K562 (cell line): ENCODE data around the gene C3. TPM values are rescaled to one million over a fixed set of nuclear protein-coding genes. Genes with fewer than 3 reads are reported as not detected.

Source experiments
- CREM ChIP-seq: IDR thresholded peaks from 2 replicates; pipeline ENCODE4 v1.6.1; 2014; ENCODE audit warnings: antibody characterized with exemption, low read depth
- CTBP1 ChIP-seq: fragments of 450-650 bp; IDR thresholded peaks from 2 replicates; pipeline ENCODE4 v1.6.1; 2016; ENCODE audit warnings: borderline replicate concordance
- CXXC5 ChIP-seq: fragments of 250-450 bp; sonication (Bioruptor Pico); IDR thresholded peaks from 2 replicates; pipeline ENCODE4 v1.8.0; 2022; ENCODE audit warnings: inconsistent platforms, mild to moderate bottlenecking, moderate library complexity
- EP400 ChIP-seq: fragments of 450-650 bp; IDR thresholded peaks from 2 replicates; pipeline ENCODE4 v1.6.1; 2017; ENCODE audit warnings: antibody characterized with exemption, mild to moderate bottlenecking, moderate library complexity
- FOXA3 ChIP-seq, 2 experiments: fragments of 450-650 bp in 1 of 2; sonication (generic) in 1 of 2; formaldehyde crosslinking; IDR thresholded peaks in 1 of 2; conservative IDR thresholded peaks in 1 of 2; 2 replicates each; pipeline versions ENCODE4 v1.4.0 to v1.8.0; 2020 to 2022; ENCODE audit warnings: mild to moderate bottlenecking in 2 of 2, missing genetic modification reagents in 1 of 2
- MECOM ChIP-seq: fragments of 250-450 bp; sonication (Bioruptor Pico); IDR thresholded peaks from 2 replicates; pipeline ENCODE4 v1.8.0; 2022; ENCODE audit warnings: inconsistent platforms
- RBBP5 ChIP-seq: fragments of 200-600 bp; sonication (generic); IDR thresholded peaks from 2 replicates; pipeline ENCODE4 v1.6.1; 2012; ENCODE audit warnings: borderline replicate concordance, mild to moderate bottlenecking, low read length, control low read depth, inconsistent platforms; ENCODE audit not compliant: insufficient read depth, poor library complexity, severe bottlenecking
- SAP30 ChIP-seq: fragments of 200-600 bp; sonication (generic); IDR thresholded peaks from 2 replicates; pipeline ENCODE4 v1.6.1; 2012; ENCODE audit warnings: borderline replicate concordance, low read depth, mild to moderate bottlenecking, moderate library complexity, low read length, control low read depth, inconsistent platforms; ENCODE audit not compliant: insufficient read depth, poor library complexity, severe bottlenecking
- SIN3A ChIP-seq, 2 experiments: fragments of 150-350 bp in 1 of 2; IDR thresholded peaks; 2 replicates each; pipeline ENCODE4 v1.6.1; 2011 to 2016; ENCODE audit warnings: borderline replicate concordance in 2 of 2, low read depth in 2 of 2, low read length in 2 of 2, mild to moderate bottlenecking in 2 of 2, moderate library complexity in 2 of 2; ENCODE audit not compliant: control insufficient read depth in 1 of 2
- polyA plus RNA-seq, 8 experiments: library from polyadenylated mRNA; depleted of rRNA in 4 of 8; stranded (reverse) in 5 of 8; unstranded in 3 of 8; fragments of >200 nt; fragmentation: Nextera tagmentation in 2 of 8; fragmentation: Illumina TruSeq in 1 of 8; extraction: Ambion mirVana in 2 of 8; extraction: Trizol in 1 of 8; gene quantifications; 2 replicates each; pipeline versions ENCODE4 v1.2.1 to v1.2.3, GENCODE V29; 2011 to 2014; ENCODE audit warnings: inconsistent platforms in 1 of 8, missing spikeins in 1 of 8
- total RNA-seq, 7 experiments: library from RNA; depleted of rRNA in 6 of 7; stranded (reverse); fragments of >200 nt in 6 of 7; fragmentation: Illumina TruSeq in 2 of 7; extraction: Trizol in 2 of 7; gene quantifications; 2 replicates each; pipeline versions ENCODE4 v1.2.1 to v1.2.3, GENCODE V29; 2011 to 2021; ENCODE audit warnings: low replicate concordance in 1 of 7
- TF ChIP-seq, protein P1 (sequence below): fragments of 450-650 bp; IDR thresholded peaks from 2 replicates; pipeline ENCODE4 v1.6.1; 2016; ENCODE audit warnings: borderline replicate concordance

Gene C3
- total and polyA plus RNA-seq, 9 of the 15 experiments (the other 6 are each of a cell fraction or from before 2014, with no cell fraction given), result 0.59 to 10.6 (median 2.2) TPM

DNA sequence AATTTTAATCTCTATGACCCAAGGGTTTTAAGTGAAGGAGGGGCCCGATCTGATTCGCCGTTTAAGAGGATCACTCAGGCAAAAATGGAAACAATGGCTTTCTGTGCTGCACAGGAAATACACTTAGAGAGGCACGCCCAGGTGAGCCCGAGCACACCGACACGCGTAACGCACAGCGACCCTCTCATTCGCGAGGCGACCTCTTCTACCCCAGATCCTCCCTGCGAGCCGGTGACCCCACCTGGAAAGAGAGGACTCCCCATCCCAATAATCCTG is 46.6 kb upstream of the C3 start (continued):
- TF ChIP-seq MECOM (CRISPR knock-in tag) (0 out of 2 replicates have a peak, but pooled peaks have one; percentile 40), CREM (peak; percentile 21; the same call in 1 of the 2 replicates), CTBP1 (0 out of 2 replicates have a peak, but pooled peaks have one; percentile 43), SAP30 (peak; percentile 88), EP400 (peak; percentile 77), FOXA3 (CRISPR knock-in tag; conservative IDR thresholded peaks at IDR 0.05 in 1 of 2, IDR thresholded peaks at IDR 0.05 in 1 of 2) (0 out of 4 replicates have a peak, but pooled peaks of 1 of the 2 experiments have one; percentile 46), RBBP5 (no peak), SIN3A (IDR thresholded peaks at IDR 0.05; ENCODE audit: borderline replicate concordance in 2 of 2, control insufficient read depth in 1 of 2, low read depth in 2 of 2, low read length in 2 of 2) (peak in 1 of 2 experiments; percentile 52; a peak in 1 of 4 replicates), CXXC5 (CRISPR knock-in tag) (0 out of 2 replicates have a peak, but pooled peaks have one; percentile 47)
- TF ChIP-seq, protein P1, sequence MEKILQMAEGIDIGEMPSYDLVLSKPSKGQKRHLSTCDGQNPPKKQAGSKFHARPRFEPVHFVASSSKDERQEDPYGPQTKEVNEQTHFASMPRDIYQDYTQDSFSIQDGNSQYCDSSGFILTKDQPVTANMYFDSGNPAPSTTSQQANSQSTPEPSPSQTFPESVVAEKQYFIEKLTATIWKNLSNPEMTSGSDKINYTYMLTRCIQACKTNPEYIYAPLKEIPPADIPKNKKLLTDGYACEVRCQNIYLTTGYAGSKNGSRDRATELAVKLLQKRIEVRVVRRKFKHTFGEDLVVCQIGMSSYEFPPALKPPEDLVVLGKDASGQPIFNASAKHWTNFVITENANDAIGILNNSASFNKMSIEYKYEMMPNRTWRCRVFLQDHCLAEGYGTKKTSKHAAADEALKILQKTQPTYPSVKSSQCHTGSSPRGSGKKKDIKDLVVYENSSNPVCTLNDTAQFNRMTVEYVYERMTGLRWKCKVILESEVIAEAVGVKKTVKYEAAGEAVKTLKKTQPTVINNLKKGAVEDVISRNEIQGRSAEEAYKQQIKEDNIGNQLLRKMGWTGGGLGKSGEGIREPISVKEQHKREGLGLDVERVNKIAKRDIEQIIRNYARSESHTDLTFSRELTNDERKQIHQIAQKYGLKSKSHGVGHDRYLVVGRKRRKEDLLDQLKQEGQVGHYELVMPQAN, result peak; percentile 88
